ENCODE measurements around the gene ZNF24. TPM values are rescaled to one million over a fixed set of nuclear protein-coding genes. Genes with fewer than 3 reads are reported as not detected.

ZNF24 gene
- total RNA-seq (10 to 100 TPM; 25.6 to 75.6 (median 54.1) TPM), polyA plus RNA-seq (10 to 100 TPM; 16.3 to 46.2 (median 28.1) TPM)
- long read RNA-seq, donor 1, full-length matches to known transcripts = 18 of 26 reads
- long read RNA-seq, donor 1, partial matches to known transcripts = 8 of 26 reads
- long read RNA-seq, donor 1, other reads (novel, unspliced or antisense) = 0 of 26 reads
- long read RNA-seq, donor 2, full-length matches to known transcripts = 11 of 17 reads
- long read RNA-seq, donor 2, partial matches to known transcripts = 6 of 17 reads
- long read RNA-seq, donor 2, other reads (novel, unspliced or antisense) = 0 of 17 reads
- long read RNA-seq, donor 3, full-length matches to known transcripts = 10 of 10 reads
- long read RNA-seq, donor 3, partial matches to known transcripts = 0 of 10 reads
- long read RNA-seq, donor 3, other reads (novel, unspliced or antisense) = 0 of 10 reads
- long read RNA-seq, donor 4, full-length matches to known transcripts = 56 of 64 reads
- long read RNA-seq, donor 4, partial matches to known transcripts = 2 of 64 reads
- long read RNA-seq, donor 4, other reads (novel, unspliced or antisense) = 6 of 64 reads
- long read RNA-seq, donor 5, full-length matches to known transcripts = 38 of 47 reads
- long read RNA-seq, donor 5, partial matches to known transcripts = 1 of 47 reads
- long read RNA-seq, donor 5, other reads (novel, unspliced or antisense) = 8 of 47 reads
- long read RNA-seq, donor 6, full-length matches to known transcripts = 38 of 42 reads
- long read RNA-seq, donor 6, partial matches to known transcripts = 0 of 42 reads
- long read RNA-seq, donor 6, other reads (novel, unspliced or antisense) = 4 of 42 reads
- long read RNA-seq, donor 7, full-length matches to known transcripts = 5 of 5 reads
- long read RNA-seq, donor 7, partial matches to known transcripts = 0 of 5 reads
- long read RNA-seq, donor 7, other reads (novel, unspliced or antisense) = 0 of 5 reads
- long read RNA-seq, donor 8, full-length matches to known transcripts = 25 of 40 reads
- long read RNA-seq, donor 8, partial matches to known transcripts = 15 of 40 reads
- long read RNA-seq, donor 8, other reads (novel, unspliced or antisense) = 0 of 40 reads
- long read RNA-seq, donor 9, full-length matches to known transcripts = 20 of 20 reads
- long read RNA-seq, donor 9, partial matches to known transcripts = 0 of 20 reads
- long read RNA-seq, donor 9, other reads (novel, unspliced or antisense) = 0 of 20 reads
- long read RNA-seq, donor 10, full-length matches to known transcripts = 16 of 30 reads
- long read RNA-seq, donor 10, partial matches to known transcripts = 14 of 30 reads
- long read RNA-seq, donor 10, other reads (novel, unspliced or antisense) = 0 of 30 reads

DNA sequence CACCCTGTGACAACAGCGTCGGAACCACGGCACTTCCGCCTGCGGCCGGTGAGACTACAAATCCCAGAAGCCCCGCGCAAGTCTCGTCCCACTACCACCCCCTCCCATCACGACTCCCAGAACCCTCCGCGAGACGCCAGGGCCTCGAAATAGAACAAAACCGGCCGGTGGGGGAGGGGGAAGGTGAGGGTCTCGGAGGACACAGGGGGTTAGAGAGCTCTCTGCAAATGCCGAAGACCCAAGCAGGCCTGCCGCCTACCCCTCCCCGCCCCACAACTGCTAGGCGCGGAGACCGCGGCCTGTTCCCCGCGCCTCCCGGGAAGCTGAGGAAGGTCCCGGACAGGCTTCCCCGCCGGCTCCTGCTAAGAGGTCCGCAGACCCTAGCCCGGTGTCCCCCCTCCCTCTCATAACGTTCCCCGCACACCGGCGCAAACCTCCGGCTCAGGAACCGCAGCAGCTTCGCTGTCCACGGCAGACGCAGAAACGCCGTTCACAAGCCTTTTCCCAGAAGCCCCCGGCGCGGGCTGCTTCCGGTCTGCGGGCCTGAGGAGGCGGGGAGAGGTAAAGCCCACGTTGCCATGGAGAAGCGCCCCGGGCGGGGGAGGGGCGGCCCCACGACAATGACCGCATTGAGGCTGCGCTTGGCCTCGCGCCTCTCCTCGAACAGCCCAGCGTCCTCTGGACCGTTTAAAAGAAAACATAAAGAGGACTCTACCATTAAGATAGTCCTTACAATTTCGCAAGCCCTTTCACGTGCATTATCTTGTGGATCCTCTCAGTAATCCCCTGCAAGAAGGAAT, at the start of gene ZNF24:
TSS of gene ZNF24 (minus strand) at position 485 of the 800 bp plus-strand sequence. CDS start 3,770 bp downstream, outside the sequence.
- TF ChIP-seq, protein P1, sequence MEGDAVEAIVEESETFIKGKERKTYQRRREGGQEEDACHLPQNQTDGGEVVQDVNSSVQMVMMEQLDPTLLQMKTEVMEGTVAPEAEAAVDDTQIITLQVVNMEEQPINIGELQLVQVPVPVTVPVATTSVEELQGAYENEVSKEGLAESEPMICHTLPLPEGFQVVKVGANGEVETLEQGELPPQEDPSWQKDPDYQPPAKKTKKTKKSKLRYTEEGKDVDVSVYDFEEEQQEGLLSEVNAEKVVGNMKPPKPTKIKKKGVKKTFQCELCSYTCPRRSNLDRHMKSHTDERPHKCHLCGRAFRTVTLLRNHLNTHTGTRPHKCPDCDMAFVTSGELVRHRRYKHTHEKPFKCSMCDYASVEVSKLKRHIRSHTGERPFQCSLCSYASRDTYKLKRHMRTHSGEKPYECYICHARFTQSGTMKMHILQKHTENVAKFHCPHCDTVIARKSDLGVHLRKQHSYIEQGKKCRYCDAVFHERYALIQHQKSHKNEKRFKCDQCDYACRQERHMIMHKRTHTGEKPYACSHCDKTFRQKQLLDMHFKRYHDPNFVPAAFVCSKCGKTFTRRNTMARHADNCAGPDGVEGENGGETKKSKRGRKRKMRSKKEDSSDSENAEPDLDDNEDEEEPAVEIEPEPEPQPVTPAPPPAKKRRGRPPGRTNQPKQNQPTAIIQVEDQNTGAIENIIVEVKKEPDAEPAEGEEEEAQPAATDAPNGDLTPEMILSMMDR (IDR thresholded peaks at IDR 0.05) = no peak
- TF ChIP-seq POLR2A (IDR thresholded peaks at IDR 0.05) = peak; percentile 84 to 92
- peak; percentile 97 to 99 (median 98) for DNase-seq
- WGBS, 4 donors = 0 to 1% (median 0%) methylated on average over 18 to 64 of the region's 64 CpGs
- intact Hi-C loops (cut with DNase I) = loop anchor here in 1 of 2 donors (10.0 kb wide), 1 partner anchor 99 kb away; the partner anchor contains the start of gene ZNF397
- Histone ChIP-seq H3K36me3 (replicated peaks in 1 of 2) (peaks cover 0 to 13% of the 10 kb centered on the region in 2 donors), H3K27me3 (no peaks in the 10 kb centered on the region), H3K9me3 (replicated peaks in 1 of 3) (no peaks in the 10 kb centered on the region), H3K27ac (peak within 1 kb of the TSS; percentile 84 to 99 (median 97)), H3K4me1 (replicated peaks in 1 of 2) (peaks cover 27 to 53% of the 10 kb centered on the region in 2 donors), H3K4me3 (peak within 1 kb of the TSS in 3 of 4 donors; percentile 44 to 83 (median 82))

DNA sequence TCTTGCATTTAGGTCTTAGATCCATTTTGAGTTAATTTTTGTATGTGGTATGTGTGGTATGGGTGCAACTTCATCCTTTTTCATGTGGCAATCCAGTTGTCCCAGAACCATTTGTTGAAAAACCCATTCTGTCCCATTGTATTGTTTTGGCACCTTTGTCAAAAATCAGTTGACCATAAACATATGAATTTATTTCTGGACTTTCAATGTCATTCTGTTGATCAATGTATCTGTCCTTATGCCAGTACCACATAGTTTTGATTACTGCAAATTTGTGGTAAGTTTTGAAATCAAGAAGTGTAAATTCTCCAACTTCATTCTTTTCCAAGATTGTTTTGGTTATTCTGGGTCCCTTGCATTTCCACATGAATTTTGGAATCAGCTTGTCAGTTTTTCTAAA, 49.5 kb upstream of the ZNF24 start:
- DNase-seq = no peak
- intact Hi-C loops (cut with DNase I) = no loop called here
- H3K9me3 ChIP-seq (replicated peaks in 1 of 3) = no peaks in the 10 kb centered on the region
- H3K4me1 ChIP-seq (replicated peaks in 1 of 2) = no peaks in the 10 kb centered on the region
- H3K27ac ChIP-seq = no peak overlapping the region
- no peak overlapping the region for H3K4me3 ChIP-seq
- TF ChIP-seq POLR2A (IDR thresholded peaks at IDR 0.05) = no peak
- TF ChIP-seq, protein P1 (IDR thresholded peaks at IDR 0.05) = no peak
- H3K36me3 ChIP-seq (replicated peaks in 1 of 2) = no peaks in the 10 kb centered on the region
- H3K27me3 ChIP-seq = peaks cover 3% of the 10 kb centered on the region

DNA sequence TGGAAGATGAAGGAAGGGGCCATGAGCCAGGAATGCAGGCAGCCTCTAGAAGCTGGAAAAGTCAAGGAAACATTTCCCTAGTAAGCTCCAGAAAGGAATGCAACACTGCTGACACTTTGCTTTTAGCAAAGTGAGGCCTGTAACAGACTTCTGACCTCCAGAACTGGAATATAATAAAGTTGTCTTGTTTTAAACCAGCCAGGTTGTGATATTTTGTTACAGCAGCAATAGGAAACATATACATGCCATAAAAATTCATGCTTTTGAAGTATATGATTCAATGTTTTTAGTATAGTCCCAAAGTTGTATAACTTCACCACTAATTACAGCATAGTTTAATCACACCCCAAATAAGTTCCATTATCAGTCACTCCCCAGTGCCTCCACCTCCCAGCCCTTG, 48.2 kb upstream of the ZNF24 start:
- no peaks in the 10 kb centered on the region for H3K4me1 ChIP-seq (replicated peaks in 1 of 2)
- H3K36me3 ChIP-seq (replicated peaks in 1 of 2) = no peaks in the 10 kb centered on the region
- H3K27ac ChIP-seq = no peak overlapping the region
- intact Hi-C loops (cut with DNase I) = no loop called here
- no peaks in the 10 kb centered on the region for H3K27me3 ChIP-seq
- H3K4me3 ChIP-seq = no peak overlapping the region
- no peaks in the 10 kb centered on the region for H3K9me3 ChIP-seq (replicated peaks in 1 of 3)
- TF ChIP-seq, protein P1 (IDR thresholded peaks at IDR 0.05) = no peak
- no peak for TF ChIP-seq POLR2A (IDR thresholded peaks at IDR 0.05)
- no peak for DNase-seq

Measured in adrenal gland (tissue), 19 donors.